Measurements from ENCODE around the gene VPS45. TPM values are rescaled to one million over a fixed set of nuclear protein-coding genes. Genes with fewer than 3 reads are reported as not detected.

Gene VPS45
- total RNA-seq, 1 experiment from 2014 or later = 30.3 TPM

DNA sequence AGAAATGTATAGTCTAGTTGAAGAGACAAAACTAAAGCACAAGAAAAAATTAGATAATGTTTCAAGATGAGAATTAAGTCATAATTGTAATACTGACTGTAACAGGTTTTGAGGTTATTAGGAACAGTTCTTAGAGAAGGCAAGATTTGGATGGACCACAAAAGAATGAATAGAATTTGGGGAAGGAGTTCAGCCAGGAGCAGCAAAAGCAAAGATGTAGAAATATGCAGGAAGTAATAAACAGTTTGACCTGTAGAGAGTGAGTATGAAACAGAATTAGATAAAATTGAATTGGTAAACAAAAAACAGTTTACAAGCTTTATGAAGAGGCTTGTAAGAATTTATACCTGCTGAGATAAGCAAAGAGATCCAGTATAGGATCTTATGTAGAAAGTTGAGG is 16.3 kb downstream of the VPS45 start:
- TF ChIP-seq EZH2 (IDR thresholded peaks at IDR 0.05; ENCODE audit: low read depth) = no peak
- TF ChIP-seq, protein P1, sequence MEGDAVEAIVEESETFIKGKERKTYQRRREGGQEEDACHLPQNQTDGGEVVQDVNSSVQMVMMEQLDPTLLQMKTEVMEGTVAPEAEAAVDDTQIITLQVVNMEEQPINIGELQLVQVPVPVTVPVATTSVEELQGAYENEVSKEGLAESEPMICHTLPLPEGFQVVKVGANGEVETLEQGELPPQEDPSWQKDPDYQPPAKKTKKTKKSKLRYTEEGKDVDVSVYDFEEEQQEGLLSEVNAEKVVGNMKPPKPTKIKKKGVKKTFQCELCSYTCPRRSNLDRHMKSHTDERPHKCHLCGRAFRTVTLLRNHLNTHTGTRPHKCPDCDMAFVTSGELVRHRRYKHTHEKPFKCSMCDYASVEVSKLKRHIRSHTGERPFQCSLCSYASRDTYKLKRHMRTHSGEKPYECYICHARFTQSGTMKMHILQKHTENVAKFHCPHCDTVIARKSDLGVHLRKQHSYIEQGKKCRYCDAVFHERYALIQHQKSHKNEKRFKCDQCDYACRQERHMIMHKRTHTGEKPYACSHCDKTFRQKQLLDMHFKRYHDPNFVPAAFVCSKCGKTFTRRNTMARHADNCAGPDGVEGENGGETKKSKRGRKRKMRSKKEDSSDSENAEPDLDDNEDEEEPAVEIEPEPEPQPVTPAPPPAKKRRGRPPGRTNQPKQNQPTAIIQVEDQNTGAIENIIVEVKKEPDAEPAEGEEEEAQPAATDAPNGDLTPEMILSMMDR (conservative IDR thresholded peaks at IDR 0.05) = no peak
- Histone ChIP-seq H3K4me2 (no peak overlapping the region), H3K9me2 (ENCODE audit: insufficient read depth) (no peaks in the 10 kb centered on the region), H3K79me2 (ENCODE audit: low read depth) (no peaks in the 10 kb centered on the region), H2AFZ (no peak overlapping the region), H3K4me1 (replicated peaks; ENCODE audit: insufficient read depth) (no peaks in the 10 kb centered on the region), H3K4me3 (no peak overlapping the region), H3K27ac (no peak overlapping the region), H3F3A (ENCODE audit: insufficient read depth, low read depth) (0 out of 2 replicates have a peak, but pooled peaks cover 4% of the 10 kb centered on the region), H3K9me3 (ENCODE audit: insufficient read depth, low read depth) (no peaks in the 10 kb centered on the region), H3K36me3 (ENCODE audit: low read depth) (peaks cover 35% of the 10 kb centered on the region), H4K20me1 (ENCODE audit: insufficient read depth) (no peaks in the 10 kb centered on the region), H3K27me3 (ENCODE audit: insufficient read depth, low read depth) (no peaks in the 10 kb centered on the region)
- DNase-seq = no peak
- intact Hi-C loops (cut with micrococcal nuclease; ENCODE audit: unreplicated experiment) = no loop called here
- ChIA-PET CTCF (no interaction called here), POLR2A (ENCODE audit: unreplicated experiment) (no interaction called here)
- no TSS peak for BruUV-seq (replicated peaks)

DNA sequence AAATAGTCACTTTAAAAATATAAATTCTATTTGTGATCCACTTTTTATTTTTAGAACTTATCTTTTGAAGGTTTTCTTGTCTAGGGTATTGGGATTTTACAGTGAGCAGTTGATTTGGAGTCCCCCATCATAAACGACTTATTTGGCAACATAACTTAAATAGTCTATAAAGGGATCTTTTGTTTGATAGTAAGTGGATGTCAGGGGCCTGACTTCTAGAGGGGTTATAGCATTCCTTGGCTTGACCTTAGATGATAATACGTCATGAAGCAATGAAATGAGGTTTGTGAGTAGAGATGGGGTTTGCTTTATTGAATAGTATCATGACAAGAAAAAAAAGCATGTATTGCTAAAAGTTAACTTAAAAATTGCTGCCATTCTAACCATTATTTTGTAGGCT is 17.8 kb downstream of the VPS45 start:
- no peak for TF ChIP-seq EZH2 (IDR thresholded peaks at IDR 0.05; ENCODE audit: low read depth)
- Histone ChIP-seq H3K79me2 (ENCODE audit: low read depth) (no peaks in the 10 kb centered on the region), H3K9me2 (ENCODE audit: insufficient read depth) (no peaks in the 10 kb centered on the region), H3K4me3 (no peak overlapping the region), H3K4me2 (no peak overlapping the region), H3F3A (ENCODE audit: insufficient read depth, low read depth) (0 out of 2 replicates have a peak, but pooled peaks cover 4% of the 10 kb centered on the region), H3K4me1 (replicated peaks; ENCODE audit: insufficient read depth) (no peaks in the 10 kb centered on the region), H3K27me3 (ENCODE audit: insufficient read depth, low read depth) (no peaks in the 10 kb centered on the region), H3K36me3 (ENCODE audit: low read depth) (peaks cover 29% of the 10 kb centered on the region), H2AFZ (no peak overlapping the region), H4K20me1 (ENCODE audit: insufficient read depth) (no peaks in the 10 kb centered on the region), H3K9me3 (ENCODE audit: insufficient read depth, low read depth) (no peaks in the 10 kb centered on the region), H3K27ac (no peak overlapping the region)
- ChIA-PET POLR2A (ENCODE audit: unreplicated experiment) (no interaction called here), CTCF (no interaction called here)
- BruUV-seq (replicated peaks) = no TSS peak
- DNase-seq = no peak
- intact Hi-C loops (cut with micrococcal nuclease; ENCODE audit: unreplicated experiment) = no loop called here

DNA sequence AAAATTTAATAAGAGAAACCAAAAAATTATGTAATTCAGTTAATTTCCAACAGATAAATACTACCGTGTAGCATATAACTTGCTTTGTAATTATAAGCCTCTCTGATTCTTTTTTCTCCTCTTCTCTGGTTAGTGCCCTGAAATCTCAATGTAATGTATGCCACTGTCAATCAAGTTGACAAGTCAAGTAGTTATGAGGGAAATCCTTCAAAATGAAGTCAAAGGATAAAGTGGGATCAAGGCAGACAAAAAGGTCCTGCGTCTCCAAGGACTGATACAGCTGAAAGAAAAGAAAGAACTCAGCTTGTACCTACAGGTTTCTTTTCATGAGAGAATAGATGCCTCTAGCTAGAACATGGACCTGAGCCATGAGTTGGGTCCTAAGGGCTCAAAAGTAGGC is 19.8 kb downstream of the VPS45 start:
- TF ChIP-seq, protein P1 (conservative IDR thresholded peaks at IDR 0.05) = no peak
- TF ChIP-seq EZH2 (IDR thresholded peaks at IDR 0.05; ENCODE audit: low read depth) = no peak
- no peaks in the 10 kb centered on the region for H3K27me3 ChIP-seq (ENCODE audit: insufficient read depth, low read depth)
- H3K4me2 ChIP-seq = no peak overlapping the region
- no peaks in the 10 kb centered on the region for H3K9me3 ChIP-seq (ENCODE audit: insufficient read depth, low read depth)
- ChIA-PET POLR2A (ENCODE audit: unreplicated experiment) (no interaction called here), CTCF (interaction anchor here (0.6 kb wide), 1 partner anchor 66 kb away, joined by 5 read pairs; no protein-coding TSS in a partner anchor)
- no TSS peak for BruUV-seq (replicated peaks)
- DNase-seq = no peak
- no peaks in the 10 kb centered on the region for H3F3A ChIP-seq (ENCODE audit: insufficient read depth, low read depth)
- H3K36me3 ChIP-seq (ENCODE audit: low read depth) = peaks cover 16% of the 10 kb centered on the region
- H3K79me2 ChIP-seq (ENCODE audit: low read depth) = no peaks in the 10 kb centered on the region
- no peaks in the 10 kb centered on the region for H3K4me1 ChIP-seq (replicated peaks; ENCODE audit: insufficient read depth)
- intact Hi-C loops (cut with micrococcal nuclease; ENCODE audit: unreplicated experiment) = no loop called here
- no peak overlapping the region for H3K4me3 ChIP-seq
- no peak overlapping the region for H3K27ac ChIP-seq
- H4K20me1 ChIP-seq (ENCODE audit: insufficient read depth) = no peaks in the 10 kb centered on the region
- no peaks in the 10 kb centered on the region for H3K9me2 ChIP-seq (ENCODE audit: insufficient read depth)
- H2AFZ ChIP-seq = no peak overlapping the region

DNA sequence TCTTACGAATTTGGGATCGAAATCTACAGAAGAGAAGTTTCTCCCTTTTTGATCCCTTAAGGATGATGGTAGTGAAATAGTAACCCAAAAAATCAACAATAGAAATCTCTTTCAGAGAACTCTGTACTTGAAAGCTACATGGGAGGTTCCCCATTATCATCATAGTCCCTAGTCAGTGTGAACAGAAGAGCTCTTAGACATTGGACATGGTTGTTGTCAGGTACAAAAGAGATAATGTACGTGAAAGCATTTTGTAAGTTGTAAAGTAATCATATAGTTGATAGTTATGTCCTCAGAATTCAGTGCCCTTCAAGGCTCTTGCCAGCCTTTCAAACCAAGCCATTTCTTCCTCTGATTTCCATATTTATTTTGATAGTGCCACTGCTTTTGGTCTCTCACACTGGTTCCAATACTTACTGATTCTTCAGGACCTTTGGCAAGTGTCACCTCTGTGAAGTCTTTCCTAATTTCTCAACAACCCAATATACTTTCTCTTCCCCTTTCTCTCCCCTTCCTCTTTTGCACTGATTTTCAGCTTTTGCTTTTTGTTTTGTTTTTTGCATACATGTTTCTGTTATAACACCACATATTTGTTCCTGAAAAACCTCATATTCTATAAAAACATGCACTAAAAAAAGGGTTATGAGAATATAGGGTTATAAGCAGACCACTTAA is 22.4 kb downstream of the VPS45 start:
- BruUV-seq (replicated peaks) = no TSS peak

More for the DNA sequence above, 22.4 kb downstream of the VPS45 start:
- no peak overlapping the region for H3K4me3 ChIP-seq
- no peaks in the 10 kb centered on the region for H3K79me2 ChIP-seq (ENCODE audit: low read depth)
- H3K4me2 ChIP-seq = no peak overlapping the region
- no peaks in the 10 kb centered on the region for H3K27me3 ChIP-seq (ENCODE audit: insufficient read depth, low read depth)
- H3K36me3 ChIP-seq (ENCODE audit: low read depth) = peaks cover 12% of the 10 kb centered on the region; the same call in 1 of the 2 replicates
- H3F3A ChIP-seq (ENCODE audit: insufficient read depth, low read depth) = no peaks in the 10 kb centered on the region
- H2AFZ ChIP-seq = no peak overlapping the region
- H4K20me1 ChIP-seq (ENCODE audit: insufficient read depth) = no peaks in the 10 kb centered on the region
- H3K9me2 ChIP-seq (ENCODE audit: insufficient read depth) = no peaks in the 10 kb centered on the region
- CTCF ChIA-PET = no interaction called here
- intact Hi-C loops (cut with micrococcal nuclease; ENCODE audit: unreplicated experiment) = no loop called here
- no peaks in the 10 kb centered on the region for H3K4me1 ChIP-seq (replicated peaks; ENCODE audit: insufficient read depth)
- DNase-seq = no peak
- H3K27ac ChIP-seq = no peak overlapping the region
- POLR2A ChIA-PET (ENCODE audit: unreplicated experiment) = no interaction called here
- no peaks in the 10 kb centered on the region for H3K9me3 ChIP-seq (ENCODE audit: insufficient read depth, low read depth)
- no peak for TF ChIP-seq EZH2 (IDR thresholded peaks at IDR 0.05; ENCODE audit: low read depth)
- TF ChIP-seq, protein P1 (conservative IDR thresholded peaks at IDR 0.05) = no peak

Measured in PC-9 (cell line).